Inflammatory macrophage (primary cell): ENCODE results near the gene OR6C76.
A peak's percentile ranks its signal among the peaks of the same experiment; 100 is the strongest.

ENCODE experiments used
- DNase-seq, 2 donors: peaks; one replicate each; pipeline ENCODE4 v3.0.0-alpha.2; 2020 to 2022

Gene OR6C76

GRCh38 chr12:55469291-55469690, 43.2 kb downstream of the OR6C76 start:
- DNase-seq, result peak in 1 of 2 donors; percentile 2

GRCh38 chr12:55470088-55470829, 44.2 kb downstream of the OR6C76 start, which contains the start of gene OR6C70:
OR6C70 (minus strand) TSS chr12:55470138; CDS start chr12:55470138, 0 bp downstream.
- no peak for DNase-seq

GRCh38 chr12:55472264-55472663, 46.2 kb downstream of the OR6C76 start:
- DNase-seq, result no peak
